ENCODE measurements around the gene OR2T2.

GRCh38 chr1:248402748-248403147 is 42.7 kb upstream of the OR2T2 start, which contains the start of gene OR2T1:
- TF ChIP-seq EZH2 (IDR thresholded peaks at IDR 0.05; ENCODE audit: low read depth), result no peak
- TF ChIP-seq, protein P1, sequence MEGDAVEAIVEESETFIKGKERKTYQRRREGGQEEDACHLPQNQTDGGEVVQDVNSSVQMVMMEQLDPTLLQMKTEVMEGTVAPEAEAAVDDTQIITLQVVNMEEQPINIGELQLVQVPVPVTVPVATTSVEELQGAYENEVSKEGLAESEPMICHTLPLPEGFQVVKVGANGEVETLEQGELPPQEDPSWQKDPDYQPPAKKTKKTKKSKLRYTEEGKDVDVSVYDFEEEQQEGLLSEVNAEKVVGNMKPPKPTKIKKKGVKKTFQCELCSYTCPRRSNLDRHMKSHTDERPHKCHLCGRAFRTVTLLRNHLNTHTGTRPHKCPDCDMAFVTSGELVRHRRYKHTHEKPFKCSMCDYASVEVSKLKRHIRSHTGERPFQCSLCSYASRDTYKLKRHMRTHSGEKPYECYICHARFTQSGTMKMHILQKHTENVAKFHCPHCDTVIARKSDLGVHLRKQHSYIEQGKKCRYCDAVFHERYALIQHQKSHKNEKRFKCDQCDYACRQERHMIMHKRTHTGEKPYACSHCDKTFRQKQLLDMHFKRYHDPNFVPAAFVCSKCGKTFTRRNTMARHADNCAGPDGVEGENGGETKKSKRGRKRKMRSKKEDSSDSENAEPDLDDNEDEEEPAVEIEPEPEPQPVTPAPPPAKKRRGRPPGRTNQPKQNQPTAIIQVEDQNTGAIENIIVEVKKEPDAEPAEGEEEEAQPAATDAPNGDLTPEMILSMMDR (conservative IDR thresholded peaks at IDR 0.05), result no peak
